CD14-positive monocyte (primary cell): ENCODE results near the gene CCS. TPM values are rescaled to one million over a fixed set of nuclear protein-coding genes. Genes with fewer than 3 reads are reported as not detected.

ENCODE experiments used
- DNase-seq, 3 donors: peaks; one replicate each; pipeline ENCODE4 v3.0.0-alpha.2; 2011 to 2022
- H2AFZ ChIP-seq: 2 replicates; pipeline ENCODE4 v1.6.0; 2012; ENCODE audit warnings: mild to moderate bottlenecking, low read depth, low read length, inconsistent platforms; ENCODE audit not compliant: insufficient read depth, poor library complexity, severe bottlenecking
- H3K27ac ChIP-seq, 2 donors: 1 replicate in 1 of 2; 2 replicates in 1 of 2; pipeline ENCODE4 v1.5.1; 2012 to 2013; ENCODE audit warnings: low read length in 2 of 2, control low read depth in 1 of 2, inconsistent platforms in 1 of 2, low read depth in 1 of 2, mild to moderate bottlenecking in 1 of 2
- H3K27me3 ChIP-seq, 2 donors: one replicate each; pipeline versions ENCODE4 v1.6.0 to v1.6.1; 2011 to 2013; ENCODE audit warnings: low read length in 2 of 2; ENCODE audit not compliant: control insufficient read depth in 2 of 2, insufficient read depth in 2 of 2
- H3K36me3 ChIP-seq, 2 donors: replicated peaks in 1 of 2; 1 replicate in 1 of 2; 2 replicates in 1 of 2; pipeline versions ENCODE4 v1.5.1 to v1.6.1; 2012 to 2013; ENCODE audit warnings: low read length in 2 of 2, control low read depth in 1 of 2, inconsistent platforms in 1 of 2, mild to moderate bottlenecking in 1 of 2; ENCODE audit not compliant: insufficient read depth in 2 of 2, control insufficient read depth in 1 of 2
- H3K4me1 ChIP-seq, 2 donors: 1 replicate in 1 of 2; 2 replicates in 1 of 2; pipeline versions ENCODE4 v1.5.1 to v1.6.1; 2012 to 2013; ENCODE audit warnings: low read length in 2 of 2, control low read depth in 1 of 2, inconsistent platforms in 1 of 2, mild to moderate bottlenecking in 1 of 2, moderate library complexity in 1 of 2; ENCODE audit not compliant: insufficient read depth in 2 of 2, control insufficient read depth in 1 of 2
- H3K4me2 ChIP-seq: replicated peaks from 2 replicates; pipeline ENCODE3; 2012; ENCODE audit warnings: low read length, moderate library complexity, mild to moderate bottlenecking; ENCODE audit not compliant: poor library complexity, severe bottlenecking; ENCODE audit errors: extremely low read depth
- H3K4me3 ChIP-seq, 3 experiments: fragments of 200-600 bp in 1 of 3; sonication (generic) in 1 of 3; replicated peaks in 1 of 3; 1 replicate in 2 of 3; 2 replicates in 1 of 3; pipeline ENCODE4 v1.5.1; 2011 to 2013; ENCODE audit warnings: low read length in 3 of 3, mild to moderate bottlenecking in 3 of 3, control low read depth in 2 of 3, low read depth in 2 of 3, inconsistent platforms in 1 of 3, moderate library complexity in 1 of 3
- H3K79me2 ChIP-seq: 2 replicates; pipeline ENCODE4 v1.6.0; 2012; ENCODE audit warnings: mild to moderate bottlenecking, control low read depth, inconsistent platforms, low read length, moderate library complexity; ENCODE audit not compliant: insufficient read depth
- H3K9ac ChIP-seq: 2 replicates; pipeline ENCODE4 v1.6.0; 2017; ENCODE audit warnings: low read length, mild to moderate bottlenecking; ENCODE audit not compliant: insufficient read depth, poor library complexity, severe bottlenecking
- H3K9me3 ChIP-seq, 2 donors: replicated peaks in 1 of 2; 1 replicate in 1 of 2; 2 replicates in 1 of 2; pipeline versions ENCODE4 v1.5.1 to v1.6.1; 2012 to 2013; ENCODE audit warnings: low read length in 2 of 2, control low read depth in 1 of 2; ENCODE audit not compliant: control insufficient read depth in 1 of 2, insufficient read depth in 1 of 2
- H4K20me1 ChIP-seq: 2 replicates; pipeline ENCODE4 v1.6.0; 2012; ENCODE audit warnings: mild to moderate bottlenecking, low read length, control low read depth, moderate library complexity; ENCODE audit not compliant: insufficient read depth
- H3K27ac Mint-ChIP-seq, 7 donors: one replicate each; pipeline ENCODE4 v1.8.0; 2020; ENCODE audit warnings: mild to moderate bottlenecking in 7 of 7, mixed read lengths in 7 of 7, moderate library complexity in 6 of 7, inconsistent platforms in 2 of 7
- H3K27me3 Mint-ChIP-seq, 3 donors: one replicate each; pipeline ENCODE4 v1.8.0; 2021 to 2022; ENCODE audit warnings: low read depth in 3 of 3, mild to moderate bottlenecking in 3 of 3, mixed read lengths in 3 of 3, moderate library complexity in 3 of 3, inconsistent platforms in 1 of 3
- H3K36me3 Mint-ChIP-seq, 2 donors: one replicate each; pipeline ENCODE4 v1.8.0; 2020; ENCODE audit warnings: mixed read lengths in 2 of 2, inconsistent platforms in 1 of 2, mild to moderate bottlenecking in 1 of 2
- H3K4me1 Mint-ChIP-seq: one replicate; pipeline ENCODE4 v1.8.0; 2020; ENCODE audit warnings: mild to moderate bottlenecking, mixed read lengths
- H3K4me3 Mint-ChIP-seq, 2 donors: one replicate each; pipeline ENCODE4 v1.8.0; 2020; ENCODE audit warnings: mild to moderate bottlenecking in 2 of 2, mixed read lengths in 2 of 2, moderate library complexity in 1 of 2
- H3K9me3 Mint-ChIP-seq, 7 donors: one replicate each; pipeline ENCODE4 v1.8.0; 2020 to 2022; ENCODE audit warnings: mixed read lengths in 7 of 7, mild to moderate bottlenecking in 6 of 7, moderate library complexity in 6 of 7, inconsistent platforms in 2 of 7
- CTCF ChIP-seq: fragments of 200-600 bp; IDR thresholded peaks from one replicate; pipeline ENCODE4 v1.8.0; 2022; ENCODE audit warnings: antibody characterized with exemption, mild to moderate bottlenecking
- WGBS: methylation state at CpG from one replicate; pipeline ENCODE4 v1.1.5; 2013; ENCODE audit warnings: missing lambda C conversion rate; ENCODE audit not compliant: insufficient coverage; 5-methylcytosine and 5-hydroxymethylcytosine counted together
- intact Hi-C, 2 donors: fragments of 100-400 bp; cut with micrococcal nuclease; formaldehyde crosslinking; loops; one replicate each; pipeline versions ENCODE4 v1.15.0 to v1.15.1; 2023
- polyA plus RNA-seq, 3 donors: library from polyadenylated mRNA; depleted of rRNA in 1 of 3; unstranded in 2 of 3; stranded (reverse) in 1 of 3; fragments of 300-500 nt in 2 of 3; fragments of >200 nt in 1 of 3; fragmentation: Illumina TruSeq in 2 of 3; gene quantifications; 1 replicate in 2 of 3; 2 replicates in 1 of 3; pipeline ENCODE4 v1.2.3, GENCODE V29; 2012 to 2021

Gene CCS
- polyA plus RNA-seq, 3 donors: 26.9 to 67.9 (median 37.0) TPM

GRCh38 chr11:66619080-66619554, 26.1 kb downstream of the CCS start:
- H3K27me3 ChIP-seq: no peaks in the 10 kb centered on the region
- peaks cover 0 to 3% (median 0%) of the 10 kb centered on the region in 7 donors for H3K9me3 Mint-ChIP-seq
- WGBS: 79% methylated on average over 2 of the region's 4 CpGs
- H2AFZ ChIP-seq: no peak overlapping the region
- peak overlapping the region; percentile 95 for H3K9ac ChIP-seq
- peak; percentile 74 to 89 (median 78) for DNase-seq
- H3K4me2 ChIP-seq: peak overlapping the region; percentile 88
- H3K4me3 Mint-ChIP-seq: peak overlapping the region; percentile 94 to 98
- H3K4me1 ChIP-seq: peaks cover 32 to 38% of the 10 kb centered on the region in 2 donors
- peaks cover 42% of the 10 kb centered on the region for H3K4me1 Mint-ChIP-seq
- no peaks in the 10 kb centered on the region for H3K27me3 Mint-ChIP-seq
- peaks cover 12 to 37% of the 10 kb centered on the region in 2 donors for H3K36me3 Mint-ChIP-seq
- H3K9me3 ChIP-seq: no peaks in the 10 kb centered on the region
- peak overlapping the region; percentile 71 to 99 (median 82) for H3K4me3 ChIP-seq
- intact Hi-C loops: no loop called here
- H3K36me3 ChIP-seq: peaks cover 15 to 31% of the 10 kb centered on the region in 2 donors
- peak overlapping the region; percentile 96 to 99 (median 98) for H3K27ac Mint-ChIP-seq
- H3K27ac ChIP-seq: peak overlapping the region; percentile 91 to 99
- no peak for TF ChIP-seq CTCF
- H4K20me1 ChIP-seq: peaks cover 72% of the 10 kb centered on the region
- H3K79me2 ChIP-seq: peaks cover 90% of the 10 kb centered on the region

- no peak for TF ChIP-seq CTCF
- intact Hi-C loops: no loop called here
- peak overlapping the region in 1 of 2 donors; percentile 40 for H3K27ac ChIP-seq
- Mint-ChIP-seq H3K36me3 (peaks cover 62 to 89% of the 10 kb centered on the region in 2 donors), H3K4me3 (no peak overlapping the region), H3K27me3 (peaks cover 0 to 2% (median 0%) of the 10 kb centered on the region in 3 donors), H3K9me3 (no peaks in the 10 kb centered on the region), H3K4me1 (peaks cover 14% of the 10 kb centered on the region), H3K27ac (no peak overlapping the region)
- H3K36me3 ChIP-seq: peaks cover 68 to 84% of the 10 kb centered on the region in 2 donors
- H3K4me2 ChIP-seq: no peak overlapping the region
- H3K4me1 ChIP-seq: peaks cover 6 to 7% of the 10 kb centered on the region in 2 donors
- peaks cover 98% of the 10 kb centered on the region for H4K20me1 ChIP-seq
- H3K27me3 ChIP-seq: no peaks in the 10 kb centered on the region
- H2AFZ ChIP-seq: no peak overlapping the region
- H3K9me3 ChIP-seq: no peaks in the 10 kb centered on the region
- no peak overlapping the region for H3K9ac ChIP-seq
- no peak for DNase-seq
- peaks cover 100% of the 10 kb centered on the region for H3K79me2 ChIP-seq
- WGBS: 96% methylated on average over 15 of the region's 16 CpGs
- H3K4me3 ChIP-seq: no peak overlapping the region
These were observed 31.5 kb downstream of the CCS start for GRCh38 chr11:66624450-66624849.
